ENCODE results near the gene AKAP8.

DNA sequence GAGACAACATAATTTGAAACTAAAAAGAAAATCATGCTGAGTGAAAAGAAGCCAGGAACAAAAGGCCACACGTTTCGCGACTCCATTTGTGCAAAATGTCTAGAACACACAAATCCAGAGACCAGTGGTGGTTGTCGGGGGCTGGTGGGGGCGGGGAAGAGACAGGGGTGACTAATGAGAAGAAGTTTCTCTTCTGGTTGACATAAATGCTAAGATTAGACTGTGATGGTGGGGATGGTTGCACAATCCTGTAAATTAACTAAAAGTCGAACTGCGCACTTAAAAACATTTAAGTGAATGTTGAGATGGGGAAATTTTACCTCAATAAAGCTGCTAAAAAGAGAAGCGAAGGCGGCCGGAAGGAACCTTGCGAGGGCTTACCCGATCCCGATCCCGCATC is 7.1 kb downstream of the AKAP8 start:
- TF ChIP-seq, protein P1, sequence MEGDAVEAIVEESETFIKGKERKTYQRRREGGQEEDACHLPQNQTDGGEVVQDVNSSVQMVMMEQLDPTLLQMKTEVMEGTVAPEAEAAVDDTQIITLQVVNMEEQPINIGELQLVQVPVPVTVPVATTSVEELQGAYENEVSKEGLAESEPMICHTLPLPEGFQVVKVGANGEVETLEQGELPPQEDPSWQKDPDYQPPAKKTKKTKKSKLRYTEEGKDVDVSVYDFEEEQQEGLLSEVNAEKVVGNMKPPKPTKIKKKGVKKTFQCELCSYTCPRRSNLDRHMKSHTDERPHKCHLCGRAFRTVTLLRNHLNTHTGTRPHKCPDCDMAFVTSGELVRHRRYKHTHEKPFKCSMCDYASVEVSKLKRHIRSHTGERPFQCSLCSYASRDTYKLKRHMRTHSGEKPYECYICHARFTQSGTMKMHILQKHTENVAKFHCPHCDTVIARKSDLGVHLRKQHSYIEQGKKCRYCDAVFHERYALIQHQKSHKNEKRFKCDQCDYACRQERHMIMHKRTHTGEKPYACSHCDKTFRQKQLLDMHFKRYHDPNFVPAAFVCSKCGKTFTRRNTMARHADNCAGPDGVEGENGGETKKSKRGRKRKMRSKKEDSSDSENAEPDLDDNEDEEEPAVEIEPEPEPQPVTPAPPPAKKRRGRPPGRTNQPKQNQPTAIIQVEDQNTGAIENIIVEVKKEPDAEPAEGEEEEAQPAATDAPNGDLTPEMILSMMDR (IDR thresholded peaks at IDR 0.05), result no peak
- TF ChIP-seq EP300 (IDR thresholded peaks at IDR 0.05), result no peak

Measured in tibial nerve (tissue), 4 donors.